HuH-7 (cell line): ENCODE results near the gene OR2AE1.
"Not testable (repeated sequence)": the region's sequence is repeated elsewhere in the genome, so short reads cannot be mapped to it uniquely, and the experiment has no call there.

Experiments
- DNase-seq: peaks from one replicate; pipeline ENCODE4 v3.0.0; 2011; ENCODE audit warnings: low spot score

The OR2AE1 gene, protein sequence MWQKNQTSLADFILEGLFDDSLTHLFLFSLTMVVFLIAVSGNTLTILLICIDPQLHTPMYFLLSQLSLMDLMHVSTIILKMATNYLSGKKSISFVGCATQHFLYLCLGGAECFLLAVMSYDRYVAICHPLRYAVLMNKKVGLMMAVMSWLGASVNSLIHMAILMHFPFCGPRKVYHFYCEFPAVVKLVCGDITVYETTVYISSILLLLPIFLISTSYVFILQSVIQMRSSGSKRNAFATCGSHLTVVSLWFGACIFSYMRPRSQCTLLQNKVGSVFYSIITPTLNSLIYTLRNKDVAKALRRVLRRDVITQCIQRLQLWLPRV

DNA sequence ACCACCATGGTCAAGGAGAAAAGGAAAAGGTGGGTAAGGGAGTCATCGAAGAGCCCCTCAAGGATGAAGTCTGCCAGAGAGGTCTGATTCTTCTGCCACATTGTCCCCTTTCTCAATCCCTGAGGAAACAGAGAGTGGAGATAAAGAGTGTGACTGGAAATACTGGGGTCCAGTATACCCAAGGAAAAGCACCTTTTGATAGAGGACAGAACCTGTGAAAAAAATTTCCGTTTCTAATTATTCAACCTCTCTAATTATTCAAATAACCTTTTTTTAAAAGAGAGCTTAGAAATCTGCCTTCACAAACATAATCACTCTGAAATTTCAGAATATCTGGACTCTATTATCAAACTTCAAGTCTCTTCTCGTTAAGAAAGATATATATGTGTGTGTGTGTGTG is at the start of gene OR2AE1:
Gene OR2AE1 (minus strand): TSS at position 101 of the 400 bp plus-strand sequence. CDS start 0 bp downstream, at position 101.
- no peak for DNase-seq

DNA sequence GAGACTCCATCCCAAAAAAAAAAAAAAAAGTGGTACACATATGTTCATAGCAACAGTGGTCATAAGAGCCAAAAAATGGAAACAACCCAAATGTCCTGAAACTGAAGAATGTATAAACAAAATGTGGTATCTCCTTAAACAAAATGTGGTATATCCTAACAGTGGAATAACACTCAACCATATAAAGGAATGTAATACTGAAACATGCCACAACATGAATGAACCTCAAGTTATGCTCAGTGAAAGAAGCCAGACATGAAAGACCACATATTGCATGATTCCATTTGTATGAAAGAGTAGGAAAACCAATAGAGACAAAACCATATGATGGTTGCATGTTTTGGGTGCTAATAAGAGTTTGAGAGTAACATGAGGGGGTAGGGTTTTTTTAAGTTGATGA is 49.5 kb upstream of the OR2AE1 start:
- no peak for DNase-seq

DNA sequence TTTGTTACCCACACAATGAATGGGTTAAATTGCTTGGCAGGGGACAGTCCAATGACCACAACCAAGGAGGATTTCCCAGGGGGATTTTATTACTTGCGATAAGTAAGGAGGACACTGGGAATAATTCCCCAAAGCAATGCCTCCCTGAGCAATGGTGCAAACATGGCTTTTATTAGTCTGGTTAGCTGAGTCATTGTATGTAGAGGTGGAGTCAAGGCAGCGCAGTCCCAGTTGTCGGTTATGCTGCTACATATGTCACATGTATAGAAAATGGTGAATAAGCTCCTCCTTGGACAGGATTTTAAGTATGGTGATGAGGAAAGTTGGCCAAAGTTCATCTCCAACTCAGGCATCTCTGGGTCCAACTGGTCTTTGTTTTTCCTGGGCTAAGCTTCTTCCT is 46.4 kb upstream of the OR2AE1 start:
- no peak for DNase-seq

DNA sequence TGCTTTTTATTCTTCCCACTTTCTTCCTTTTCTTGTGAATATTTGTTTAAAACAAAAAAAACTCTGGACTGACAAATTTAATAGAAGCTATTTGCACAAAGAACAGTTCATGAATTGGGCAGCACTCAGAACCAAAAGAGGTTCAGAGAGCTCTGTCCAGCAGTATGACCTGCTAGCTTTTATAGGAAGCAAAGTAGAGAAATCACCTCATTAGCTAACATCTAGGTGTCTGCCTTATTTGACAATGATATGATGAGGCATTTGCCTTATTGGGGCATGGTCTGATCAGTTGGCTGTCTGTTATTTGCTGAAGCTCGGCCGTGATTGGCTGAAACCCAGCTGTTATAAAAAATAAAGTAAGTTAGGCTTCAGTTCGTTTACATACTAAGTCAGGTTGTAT is 43.3 kb upstream of the OR2AE1 start:
- DNase-seq, result no peak

DNA sequence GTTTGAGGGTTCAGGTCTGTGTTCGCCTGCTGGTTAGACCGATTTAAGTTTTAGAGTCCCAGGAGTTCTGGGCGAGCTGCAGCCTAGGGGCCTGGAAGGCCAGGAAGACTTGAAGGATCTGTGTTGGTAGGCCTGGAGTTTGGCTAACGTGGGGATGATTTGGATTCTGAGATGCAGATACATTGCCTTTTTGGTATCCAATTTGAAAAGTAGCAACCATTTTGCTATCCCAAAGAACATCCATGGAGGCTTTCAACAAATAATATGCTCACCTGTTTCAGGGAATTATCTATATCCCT is 42.9 kb upstream of the OR2AE1 start:
- no peak for DNase-seq

DNA sequence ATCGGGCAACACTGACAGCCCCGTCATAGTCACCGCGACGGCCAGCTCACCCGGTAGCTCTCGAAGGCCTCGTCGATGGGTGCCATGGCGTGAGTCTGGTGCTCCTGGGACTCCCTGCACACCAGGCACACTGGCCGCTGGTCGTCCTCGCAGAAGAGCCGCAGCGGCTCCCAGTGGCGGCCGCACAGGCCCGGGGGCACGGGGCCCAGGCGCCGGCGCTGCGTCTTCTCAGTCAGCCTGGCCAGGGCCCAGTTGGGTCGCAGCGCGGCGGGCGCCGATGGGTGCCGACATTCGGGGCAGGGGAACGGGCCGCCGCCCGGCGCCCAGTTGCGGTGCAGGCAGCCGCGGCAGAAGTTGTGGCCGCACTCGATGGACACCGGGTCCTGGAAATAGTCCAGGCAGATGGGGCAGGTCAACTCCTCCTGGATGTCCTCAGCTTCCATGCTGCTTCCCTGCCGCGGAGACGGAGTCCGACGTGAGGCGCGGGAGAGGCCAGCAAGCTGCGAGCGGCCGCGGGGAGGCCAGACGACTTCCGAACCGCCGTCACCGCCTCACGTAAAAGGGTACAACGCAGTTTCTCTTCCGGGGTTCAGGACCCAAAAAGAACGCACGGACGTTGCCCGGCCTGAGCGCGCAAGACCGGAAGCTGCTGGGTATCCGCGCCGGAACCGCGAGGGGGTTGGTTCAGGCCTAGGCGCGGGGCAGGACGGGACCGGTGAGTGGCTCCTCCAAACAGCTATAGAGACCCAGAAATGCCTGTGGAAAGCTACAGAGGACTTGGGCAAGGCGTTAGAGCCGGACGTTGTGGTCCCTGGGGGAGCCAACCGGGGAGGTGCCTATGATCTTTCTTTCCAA is 42.4 kb upstream of the OR2AE1 start, which contains the start of gene TRIM4:
Gene TRIM4 (minus strand): TSS at position 572 of the 855 bp plus-strand sequence. CDS start 129 bp downstream, at position 443.
- DNase-seq, result peak; percentile 94

DNA sequence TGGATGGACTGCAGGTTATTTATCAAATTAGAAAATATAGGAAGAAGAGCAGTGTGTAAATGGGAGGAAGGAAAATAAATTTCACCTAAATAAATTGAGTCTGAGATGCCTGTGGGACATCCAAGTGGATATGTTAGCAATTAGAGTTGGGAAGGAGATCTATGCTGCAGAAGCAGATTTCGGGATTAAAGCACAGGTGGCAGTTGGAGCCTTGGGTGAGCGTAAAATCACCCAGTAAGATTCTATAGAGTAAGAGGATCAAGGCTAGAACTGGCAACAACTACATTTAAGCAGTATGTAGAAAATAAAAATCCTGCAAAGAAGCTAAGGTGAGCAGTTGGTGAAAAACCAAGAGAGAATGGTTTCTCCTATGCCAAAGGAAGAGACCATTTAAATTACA is 34.1 kb upstream of the OR2AE1 start:
- no peak for DNase-seq

DNA sequence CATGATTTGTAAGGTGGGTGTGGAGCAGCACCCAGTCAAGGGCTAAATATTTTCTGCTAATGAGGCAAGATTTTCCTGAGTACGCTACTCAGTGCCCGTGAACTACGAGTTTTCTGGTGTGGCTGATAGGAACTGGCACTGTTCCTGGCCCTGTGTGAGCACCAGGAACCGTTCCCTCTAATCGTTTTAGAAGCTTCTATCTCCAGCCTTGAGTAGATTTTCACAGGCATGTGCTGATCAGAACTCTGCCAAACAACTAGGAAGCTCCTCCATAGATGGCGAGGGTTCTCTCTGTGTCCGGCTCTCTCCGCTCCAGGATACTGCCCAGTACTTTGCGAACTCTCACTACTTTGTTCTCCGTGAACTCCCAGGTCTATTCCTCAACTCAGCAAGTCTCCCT is 24.7 kb upstream of the OR2AE1 start:
- no peak for DNase-seq

DNA sequence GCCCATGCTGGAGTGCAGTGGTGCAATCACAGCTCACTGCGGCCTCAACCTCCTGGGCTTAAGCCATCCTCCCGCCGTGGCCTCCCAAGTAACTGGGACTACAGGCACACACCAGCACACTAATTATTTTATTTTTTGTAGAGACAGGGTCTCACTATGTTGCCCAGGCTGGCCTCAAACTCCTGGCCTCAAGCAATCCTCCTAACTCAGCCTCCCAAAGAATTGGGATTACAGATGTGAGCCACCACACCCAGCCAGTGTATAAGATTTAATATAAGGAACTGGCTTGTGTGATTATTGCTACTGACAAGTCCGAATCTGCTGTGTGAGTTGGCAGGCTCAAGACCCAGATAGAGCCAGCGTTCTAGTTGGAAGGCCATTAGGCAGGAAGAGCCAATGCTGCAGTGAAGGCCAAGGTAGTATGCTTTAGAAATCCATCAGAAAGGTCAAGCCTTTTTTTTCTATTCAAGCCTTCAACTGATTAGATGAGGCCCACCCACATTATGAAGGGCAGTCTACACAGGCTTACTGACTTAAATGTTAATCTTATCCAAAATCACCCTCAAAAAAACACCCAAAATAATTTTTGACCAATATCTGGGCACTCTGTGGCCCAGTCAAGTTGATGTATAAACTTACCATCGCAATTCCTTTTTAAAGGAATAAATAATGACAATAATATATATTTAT is 23.1 kb upstream of the OR2AE1 start:
- DNase-seq, result no peak

DNA sequence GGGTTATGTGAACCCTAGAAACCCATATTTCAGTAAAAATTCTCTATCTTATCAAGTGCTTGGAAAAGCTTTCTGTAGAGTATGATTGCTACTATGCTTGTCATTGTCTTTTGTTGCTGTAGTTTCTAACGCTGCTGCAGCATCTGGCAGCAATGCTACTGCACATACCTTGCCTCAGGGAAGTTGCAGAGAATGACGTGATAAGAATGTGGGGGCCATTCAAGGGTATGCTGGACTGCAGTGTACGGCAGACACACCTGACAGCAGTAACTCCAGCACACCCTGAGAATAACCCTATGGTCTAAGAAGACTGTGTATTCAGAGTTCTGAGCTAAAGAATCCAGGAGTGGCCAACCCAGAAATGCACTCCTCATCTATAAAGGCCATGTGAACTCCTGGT is 22.0 kb upstream of the OR2AE1 start:
- no peak for DNase-seq

DNA sequence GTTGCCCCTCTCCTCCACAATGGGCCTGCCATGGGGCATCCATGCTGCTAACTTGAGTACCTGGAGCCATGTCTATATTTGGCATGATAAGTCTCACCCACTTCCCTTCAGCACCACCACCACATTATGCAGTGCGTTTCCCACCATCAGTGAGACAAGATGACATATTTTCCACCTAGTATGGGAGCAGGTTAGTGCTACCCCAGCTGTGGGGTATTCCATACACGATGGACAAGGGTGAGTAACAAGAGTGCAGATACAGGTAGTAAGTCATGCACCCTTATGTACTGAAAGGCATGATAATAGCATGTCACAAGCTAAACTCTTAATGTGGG is 21.2 kb upstream of the OR2AE1 start:
- DNase-seq, result no peak

DNA sequence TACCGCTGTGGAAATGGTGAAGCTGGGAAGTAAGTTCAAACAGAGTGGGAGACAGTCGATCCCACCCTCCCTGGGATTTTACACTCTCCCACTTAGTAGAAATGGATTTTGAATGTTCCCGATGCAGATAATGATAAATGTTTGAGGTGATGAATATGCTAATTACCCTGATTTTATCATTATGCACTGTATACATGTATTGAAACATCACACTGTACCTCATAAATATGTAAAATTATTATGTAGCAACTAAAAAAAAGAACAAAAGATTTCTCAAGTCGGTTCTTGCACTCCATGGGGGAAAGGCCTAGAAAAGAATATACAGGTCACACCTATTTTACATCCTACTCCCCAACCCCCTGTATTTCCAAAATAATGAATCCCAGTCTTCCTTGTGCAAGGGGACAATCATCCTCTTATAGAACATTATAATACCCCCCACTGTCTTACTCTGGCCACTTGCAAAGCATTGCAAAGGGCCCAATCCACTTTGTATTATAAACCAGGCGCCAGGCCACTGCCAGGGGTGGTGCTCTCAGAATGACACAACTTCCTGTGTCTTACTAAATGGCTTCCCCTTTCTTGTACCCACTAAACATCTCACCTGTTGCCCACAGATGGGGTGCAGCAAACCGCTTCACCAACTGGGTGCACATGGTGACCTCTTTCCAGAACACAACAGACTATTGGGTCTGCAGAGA is 20.6 kb upstream of the OR2AE1 start:
- no peak for DNase-seq

DNA sequence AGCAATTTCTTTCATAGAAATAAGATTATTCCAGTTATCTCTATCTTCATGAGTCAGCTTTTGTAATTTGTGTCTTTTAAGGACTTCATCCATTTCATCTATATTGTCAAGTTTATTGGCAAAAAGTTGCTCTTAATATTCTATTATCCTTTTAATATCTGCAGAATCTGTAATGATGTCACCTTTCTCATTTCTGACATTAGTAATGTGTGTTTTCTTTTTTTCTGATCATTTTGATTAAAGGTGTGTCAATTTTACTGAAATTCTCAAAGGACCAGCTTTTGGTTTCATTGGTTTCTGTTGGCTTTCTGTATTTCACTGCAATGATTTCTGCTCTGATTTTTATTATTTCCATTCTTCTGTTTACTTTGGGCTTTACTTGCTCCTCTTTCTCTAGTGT is 17.9 kb upstream of the OR2AE1 start:
- no peak for DNase-seq

DNA sequence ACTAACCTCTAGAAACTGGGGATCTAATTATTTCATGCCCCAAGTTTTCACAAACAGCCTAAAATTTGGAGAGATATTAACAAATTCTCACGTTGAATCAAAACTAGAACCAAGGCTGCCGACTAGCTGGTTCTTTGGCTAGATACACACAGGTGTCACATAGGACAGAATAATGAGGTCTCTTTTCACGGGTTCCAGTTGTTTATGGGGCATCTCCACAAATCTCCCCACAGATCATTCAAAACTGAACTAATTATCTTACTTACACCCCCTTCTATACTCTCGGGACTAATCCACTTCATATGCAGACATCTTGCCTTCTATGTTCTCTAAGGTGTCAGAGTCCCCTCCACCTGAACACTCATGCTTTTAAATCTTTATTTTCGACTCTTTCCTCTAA is 16.4 kb upstream of the OR2AE1 start:
- DNase-seq, result no peak

DNA sequence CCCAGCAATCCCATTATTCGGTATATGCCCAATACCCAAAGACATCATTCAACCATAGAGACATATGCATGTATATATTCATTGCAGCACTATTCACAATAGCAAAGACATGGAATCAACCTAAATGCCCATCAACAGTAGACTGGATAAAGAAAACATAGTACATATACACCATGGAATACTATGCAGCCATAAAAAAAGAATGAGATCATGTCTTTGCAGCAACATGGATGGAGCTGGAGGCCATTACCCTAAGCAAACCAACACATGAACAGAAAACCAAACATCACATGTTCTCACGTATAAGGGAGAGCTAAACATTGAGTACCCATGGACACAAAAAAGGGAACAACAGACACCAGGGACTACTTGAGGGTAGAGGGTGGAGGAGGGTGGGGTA is 13.5 kb upstream of the OR2AE1 start:
- DNase-seq, result not testable (repeated sequence)

DNA sequence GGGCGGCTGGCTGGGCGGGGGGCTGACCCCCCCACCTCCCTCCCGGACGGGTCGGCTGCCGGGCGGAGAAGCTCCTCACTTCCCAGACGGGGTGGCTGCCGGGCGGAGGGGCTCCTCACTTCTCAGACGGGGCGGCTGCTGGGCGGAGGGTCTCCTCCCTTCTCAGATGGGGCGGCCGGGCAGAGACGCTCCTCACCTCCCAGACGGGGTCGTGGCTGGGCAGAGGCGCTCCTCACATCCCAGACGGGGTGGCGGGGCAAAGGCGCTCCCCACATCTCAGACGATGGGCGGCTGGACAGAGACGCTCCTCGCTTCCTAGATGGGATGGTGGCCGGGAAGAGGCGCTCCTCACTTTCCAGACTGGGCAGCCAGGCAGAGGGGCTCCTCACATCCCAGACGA is 11.5 kb upstream of the OR2AE1 start:
- DNase-seq, result not testable (repeated sequence)

DNA sequence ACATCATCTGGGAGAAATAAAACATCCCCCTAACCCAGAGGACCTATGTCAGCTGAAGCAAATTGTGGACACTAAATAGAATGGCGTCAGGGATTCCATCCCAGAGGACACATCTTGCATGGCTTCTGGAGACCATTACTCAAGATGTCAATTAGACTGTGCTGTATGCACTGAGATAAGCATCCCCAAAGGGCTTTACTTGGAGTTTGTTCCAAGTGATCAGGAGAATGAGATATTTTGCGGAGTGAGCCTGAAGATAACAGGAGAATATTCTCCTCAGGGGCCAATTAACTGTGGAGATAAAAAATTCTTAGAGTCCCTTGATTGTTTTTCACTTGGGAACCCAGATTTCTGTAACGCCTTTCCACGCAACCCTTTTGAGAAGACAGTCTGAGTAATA is 4.5 kb upstream of the OR2AE1 start:
- no peak for DNase-seq

DNA sequence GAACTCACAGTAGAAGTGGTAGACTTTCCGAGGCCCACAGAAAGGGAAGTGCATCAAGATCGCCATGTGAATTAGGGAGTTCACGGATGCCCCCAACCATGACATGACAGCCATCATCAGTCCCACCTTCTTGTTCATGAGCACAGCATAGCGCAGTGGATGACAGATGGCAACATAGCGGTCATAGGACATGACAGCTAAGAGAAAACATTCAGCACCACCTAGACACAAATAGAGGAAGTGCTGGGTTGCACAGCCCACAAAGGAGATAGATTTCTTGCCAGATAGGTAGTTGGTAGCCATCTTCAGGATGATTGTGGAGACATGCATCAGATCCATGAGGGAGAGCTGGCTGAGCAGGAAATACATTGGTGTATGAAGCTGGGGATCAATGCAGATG is 342 bp downstream of the OR2AE1 start:
- DNase-seq, result no peak

DNA sequence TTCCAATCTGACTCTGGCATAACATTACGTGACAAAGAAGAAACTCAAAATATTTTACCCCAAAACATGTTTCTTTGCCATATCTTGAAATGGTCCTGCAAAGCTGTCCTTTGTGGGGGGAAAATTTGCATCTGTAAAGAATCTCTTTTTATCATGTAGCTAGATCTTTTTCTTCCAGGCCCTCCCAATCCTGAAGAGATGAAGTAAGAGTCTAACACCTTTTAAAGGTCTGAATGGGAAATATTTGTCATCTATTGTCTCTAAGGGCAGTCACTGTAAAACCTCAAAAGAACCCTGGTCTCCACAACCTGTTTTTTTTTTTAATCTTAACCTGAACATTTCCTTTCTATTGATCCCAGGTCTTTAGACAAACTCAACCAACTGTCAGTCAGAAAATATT is 8.6 kb downstream of the OR2AE1 start:
- DNase-seq, result no peak

DNA sequence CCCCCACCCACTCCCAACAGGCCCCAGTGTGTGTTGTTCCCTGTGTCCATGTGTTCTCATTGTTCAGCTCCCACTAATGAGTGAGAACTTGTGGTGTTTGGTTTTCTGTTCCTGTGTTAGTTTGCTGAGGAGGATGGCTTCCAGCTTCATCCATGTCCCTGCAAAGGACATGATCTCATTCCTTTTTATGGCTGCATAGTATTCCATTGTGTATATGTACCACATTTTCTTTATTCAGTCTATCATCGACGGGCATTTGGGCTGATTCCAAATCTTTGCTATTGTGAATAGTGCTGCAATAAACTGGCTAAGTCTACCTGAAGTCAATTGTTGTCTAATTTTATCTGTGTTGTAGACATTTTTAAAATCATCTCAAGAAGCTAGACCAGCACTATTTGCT is 9.4 kb downstream of the OR2AE1 start:
- DNase-seq, result not testable (repeated sequence)

DNA sequence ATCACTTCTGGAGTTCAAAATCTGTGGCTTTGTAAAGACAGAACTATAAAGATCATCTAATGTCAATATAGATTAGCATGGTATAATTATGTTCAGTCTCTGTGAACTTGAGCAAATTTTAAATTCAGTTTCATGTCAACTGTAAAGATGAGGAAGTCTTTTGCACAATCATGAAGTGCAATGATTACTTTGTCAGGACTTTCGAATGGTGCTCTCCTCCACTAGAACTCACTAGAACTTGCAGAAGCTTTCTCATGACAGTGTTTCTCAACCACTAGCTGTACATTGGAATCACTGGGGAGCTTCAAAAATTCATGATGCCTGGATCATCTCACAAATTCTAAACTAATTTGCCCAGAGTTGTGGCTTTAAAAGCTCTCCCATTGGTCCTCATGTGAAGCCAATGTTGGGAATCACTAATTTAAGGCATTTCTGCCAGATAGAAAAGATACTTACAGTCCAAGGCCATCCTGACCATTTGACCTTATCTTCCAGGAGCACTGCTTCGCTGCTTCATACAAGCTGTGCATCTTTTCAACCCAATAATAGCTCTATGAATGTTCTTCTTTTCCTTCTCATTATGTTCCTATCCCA is 12.9 kb downstream of the OR2AE1 start:
- no peak for DNase-seq
